SK-N-SH treated with all-trans-retinoic acid at 6 μM for 48 hours (cell line): ENCODE measurements around the gene ECD.

Source experiments
- RARB ChIP-seq: fragments of 250-450 bp; sonication (Bioruptor Pico); IDR thresholded peaks from 2 replicates; pipeline ENCODE4 v1.8.0; 2021; ENCODE audit warnings: mild to moderate bottlenecking, moderate library complexity
- TOX ChIP-seq: fragments of 250-450 bp; sonication (Bioruptor Pico); IDR thresholded peaks from 2 replicates; pipeline ENCODE4 v1.8.0; 2021; ENCODE audit warnings: mild to moderate bottlenecking, moderate library complexity, borderline replicate concordance
- ZFP3 ChIP-seq: fragments of 250-450 bp; sonication (Bioruptor Pico); IDR thresholded peaks from 2 replicates; pipeline ENCODE4 v1.5.0; 2020; ENCODE audit warnings: mild to moderate bottlenecking, moderate library complexity

DNA sequence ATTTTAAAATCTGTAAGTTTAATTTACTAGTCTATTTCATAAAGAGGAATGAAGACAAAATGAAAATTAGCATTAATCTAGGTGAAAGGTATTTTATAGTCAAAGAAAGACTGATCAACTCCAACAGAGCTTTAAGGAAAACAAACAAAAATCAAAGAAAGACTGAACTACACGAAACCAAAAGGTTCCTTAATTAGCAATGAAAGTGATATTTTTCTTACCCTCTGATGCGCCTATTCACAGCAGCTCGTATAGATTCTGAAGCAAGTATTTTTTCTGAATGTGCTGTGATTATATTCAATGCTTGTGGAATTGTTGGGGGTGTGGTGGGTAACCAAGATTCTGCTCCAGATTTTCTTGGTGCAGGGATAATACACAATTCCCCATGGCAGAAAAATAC is 11.8 kb downstream of the ECD start:
- TF ChIP-seq RARB (CRISPR knock-in tag) = no peak
- no peak for TF ChIP-seq ZFP3 (CRISPR knock-in tag)
- TF ChIP-seq TOX (CRISPR knock-in tag) = no peak
